Small intestine (tissue), 7 donors: ENCODE results near the gene ELMO1. TPM values are rescaled to one million over a fixed set of nuclear protein-coding genes. Genes with fewer than 3 reads are reported as not detected.

Experiments
- DNase-seq, 2 donors: peaks; one replicate each; pipeline versions ENCODE4 v3.0.0 to v3.0.0-alpha.2; 2013
- FAIRE-seq: peaks from 2 replicates; lab custom pipeline; 2012; peaks lifted over from hg19 to GRCh38; lab: Jason Lieb, UNC
- H3K27ac ChIP-seq, 3 donors: one replicate each; pipeline ENCODE4 v1.5.1; 2013; ENCODE audit warnings: low read length in 2 of 3, mild to moderate bottlenecking in 2 of 3, control low read depth in 1 of 3, inconsistent platforms in 1 of 3, low read depth in 1 of 3, moderate library complexity in 1 of 3
- H3K27me3 ChIP-seq, 3 donors: one replicate each; pipeline ENCODE4 v1.6.1; 2013; ENCODE audit warnings: low read length in 3 of 3, inconsistent platforms in 1 of 3; ENCODE audit not compliant: control insufficient read depth in 3 of 3, insufficient read depth in 3 of 3
- H3K36me3 ChIP-seq, 3 donors: one replicate each; pipeline ENCODE4 v1.6.1; 2013; ENCODE audit warnings: low read length in 3 of 3, inconsistent platforms in 1 of 3, low read depth in 1 of 3, mild to moderate bottlenecking in 1 of 3, moderate library complexity in 1 of 3; ENCODE audit not compliant: control insufficient read depth in 3 of 3, insufficient read depth in 2 of 3
- H3K4me1 ChIP-seq, 3 donors: one replicate each; pipeline ENCODE4 v1.6.1; 2013; ENCODE audit warnings: low read length in 2 of 3, inconsistent platforms in 1 of 3, low read depth in 1 of 3, mild to moderate bottlenecking in 1 of 3, moderate library complexity in 1 of 3; ENCODE audit not compliant: control insufficient read depth in 3 of 3, insufficient read depth in 2 of 3
- H3K4me3 ChIP-seq, 3 donors: one replicate each; pipeline ENCODE4 v1.5.1; 2013; ENCODE audit warnings: low read length in 3 of 3, control low read depth in 1 of 3, inconsistent platforms in 1 of 3, low read depth in 1 of 3, mild to moderate bottlenecking in 1 of 3, moderate library complexity in 1 of 3
- H3K9me3 ChIP-seq, 2 donors: one replicate each; pipeline ENCODE4 v1.6.1; 2013; ENCODE audit warnings: low read depth in 1 of 2, low read length in 1 of 2; ENCODE audit not compliant: control insufficient read depth in 2 of 2, insufficient read depth in 1 of 2
- WGBS, 3 donors: extraction: QIAGEN DNeasy Blood & Tissue Kit; methylation state at CpG; one replicate each; pipeline ENCODE4 v1.1.7; 2013; 5-methylcytosine and 5-hydroxymethylcytosine counted together
- polyA plus RNA-seq, 4 donors: library from polyadenylated mRNA; stranded (reverse) in 3 of 4; unstranded in 1 of 4; fragments of 200-250 nt in 3 of 4; fragments of 120-200 nt in 1 of 4; gene quantifications; one replicate each; pipeline versions ENCODE4 v1.2.1 to v1.2.3, GENCODE V29; 2013
- donor health status: healthy with polysubstance abuse.
- donor health status: control.
- donor health status: control.
- donor health status: Bipolar disorder and iron deficiency.
- donor health status: healthy.

ELMO1 gene
- polyA plus RNA-seq, 4 donors = 1.8 to 9.3 (median 7.3) TPM

- no peaks in the 10 kb centered on the region for H3K36me3 ChIP-seq
- no peaks in the 10 kb centered on the region for H3K27me3 ChIP-seq
- no peak overlapping the region for H3K27ac ChIP-seq
- peaks cover 0 to under 1% of the 10 kb centered on the region in 2 donors for H3K9me3 ChIP-seq
- WGBS, 3 donors = 65 to 77% (median 66%) methylated on average over 5 of the region's 5 CpGs
- DNase-seq (no peak), FAIRE-seq (no peak)
- no peak overlapping the region for H3K4me3 ChIP-seq
- peaks cover 0 to 26% (median 4%) of the 10 kb centered on the region in 3 donors for H3K4me1 ChIP-seq
Measured at GRCh38 chr7:36928311-36928710, 520.4 kb downstream of the ELMO1 start.

GRCh38 chr7:36925691-36926090 is 523.0 kb downstream of the ELMO1 start:
- H3K27me3 ChIP-seq = no peaks in the 10 kb centered on the region
- no peak for DNase-seq
- H3K27ac ChIP-seq = no peak overlapping the region
- no peak overlapping the region for H3K4me3 ChIP-seq
- 83 to 88% (median 87%) methylated on average over 3 of the region's 3 CpGs for WGBS, 3 donors
- H3K9me3 ChIP-seq = peaks cover 0 to 4% of the 10 kb centered on the region in 2 donors
- H3K4me1 ChIP-seq = peaks cover 0 to 27% (median 4%) of the 10 kb centered on the region in 3 donors
- no peak for FAIRE-seq
- no peaks in the 10 kb centered on the region for H3K36me3 ChIP-seq

GRCh38 chr7:36925207-36925606 is 523.5 kb downstream of the ELMO1 start:
- Histone ChIP-seq H3K4me1 (peaks cover 0 to 27% (median 4%) of the 10 kb centered on the region in 3 donors), H3K27me3 (no peaks in the 10 kb centered on the region), H3K9me3 (peaks cover 0 to 4% of the 10 kb centered on the region in 2 donors), H3K4me3 (no peak overlapping the region), H3K36me3 (no peaks in the 10 kb centered on the region), H3K27ac (no peak overlapping the region)
- no peak for DNase-seq
- WGBS, 3 donors = 86 to 92% (median 88%) methylated on average over 5 of the region's 5 CpGs
- FAIRE-seq = no peak

- H3K9me3 ChIP-seq = peaks cover 0 to 4% of the 10 kb centered on the region in 2 donors
- FAIRE-seq (no peak), DNase-seq (peak; percentile 7 to 80)
- peak overlapping the region in 1 of 3 donors; percentile 30 for H3K27ac ChIP-seq
- no peaks in the 10 kb centered on the region for H3K36me3 ChIP-seq
- no peak overlapping the region for H3K4me3 ChIP-seq
- peaks cover 0 to 27% (median 4%) of the 10 kb centered on the region in 3 donors for H3K4me1 ChIP-seq
- H3K27me3 ChIP-seq = no peaks in the 10 kb centered on the region
- 72 to 80% (median 75%) methylated on average over 3 of the region's 3 CpGs for WGBS, 3 donors
Measured at GRCh38 chr7:36923943-36924436, 524.7 kb downstream of the ELMO1 start.

- DNase-seq (no peak), FAIRE-seq (no peak)
- Histone ChIP-seq H3K27me3 (no peaks in the 10 kb centered on the region), H3K27ac (peak overlapping the region in 1 of 3 donors; percentile 59), H3K4me1 (peaks cover 0 to 24% (median 4%) of the 10 kb centered on the region in 3 donors), H3K36me3 (no peaks in the 10 kb centered on the region), H3K4me3 (no peak overlapping the region), H3K9me3 (peaks cover 0 to 4% of the 10 kb centered on the region in 2 donors)
Measured at GRCh38 chr7:36923185-36923584, 525.5 kb downstream of the ELMO1 start.

GRCh38 chr7:36920433-36920832 is 528.2 kb downstream of the ELMO1 start:
- H3K4me3 ChIP-seq = no peak overlapping the region
- no peaks in the 10 kb centered on the region for H3K36me3 ChIP-seq
- peaks cover 0 to 4% of the 10 kb centered on the region in 2 donors for H3K9me3 ChIP-seq
- WGBS, 3 donors = 88 to 97% (median 96%) methylated on average over 1 of the region's 1 CpG
- H3K27me3 ChIP-seq = no peaks in the 10 kb centered on the region
- FAIRE-seq = no peak
- no peak for DNase-seq
- H3K27ac ChIP-seq = no peak overlapping the region
- H3K4me1 ChIP-seq = peaks cover 0 to 17% (median 4%) of the 10 kb centered on the region in 3 donors

GRCh38 chr7:36919738-36920137 is 528.9 kb downstream of the ELMO1 start:
- Histone ChIP-seq H3K27me3 (no peaks in the 10 kb centered on the region), H3K27ac (no peak overlapping the region), H3K4me1 (peaks cover 0 to 13% (median under 1%) of the 10 kb centered on the region in 3 donors), H3K4me3 (no peak overlapping the region), H3K36me3 (no peaks in the 10 kb centered on the region), H3K9me3 (peaks cover 0 to 4% of the 10 kb centered on the region in 2 donors)
- FAIRE-seq = no peak
- DNase-seq = no peak
- 80 to 88% (median 86%) methylated on average over 4 of the region's 4 CpGs for WGBS, 3 donors

GRCh38 chr7:36918591-36918990 is 530.1 kb downstream of the ELMO1 start:
- no peak overlapping the region for H3K27ac ChIP-seq
- no peak overlapping the region for H3K4me3 ChIP-seq
- WGBS, 3 donors = 93 to 97% (median 94%) methylated on average over 2 of the region's 2 CpGs
- no peak for FAIRE-seq
- H3K4me1 ChIP-seq = peaks cover 0 to 4% (median 0%) of the 10 kb centered on the region in 3 donors
- no peaks in the 10 kb centered on the region for H3K36me3 ChIP-seq
- no peaks in the 10 kb centered on the region for H3K27me3 ChIP-seq
- no peak for DNase-seq
- peaks cover 0 to 4% of the 10 kb centered on the region in 2 donors for H3K9me3 ChIP-seq

- Histone ChIP-seq H3K4me3 (no peak overlapping the region), H3K27ac (no peak overlapping the region), H3K36me3 (no peaks in the 10 kb centered on the region), H3K27me3 (no peaks in the 10 kb centered on the region), H3K9me3 (peaks cover 0 to 4% of the 10 kb centered on the region in 2 donors), H3K4me1 (no peaks in the 10 kb centered on the region)
- FAIRE-seq (no peak), DNase-seq (no peak)
Measured at GRCh38 chr7:36916619-36917018, 532.0 kb downstream of the ELMO1 start.
